SHP77 treated with DMSO at 0.1 percent for 48 hours (cell line): ENCODE data around the gene SLC27A4.

Experiments used
- DNase-seq: peaks from one replicate; lab custom pipeline; 2025; lab: John Stamatoyannopoulos, UW

Gene SLC27A4

DNA sequence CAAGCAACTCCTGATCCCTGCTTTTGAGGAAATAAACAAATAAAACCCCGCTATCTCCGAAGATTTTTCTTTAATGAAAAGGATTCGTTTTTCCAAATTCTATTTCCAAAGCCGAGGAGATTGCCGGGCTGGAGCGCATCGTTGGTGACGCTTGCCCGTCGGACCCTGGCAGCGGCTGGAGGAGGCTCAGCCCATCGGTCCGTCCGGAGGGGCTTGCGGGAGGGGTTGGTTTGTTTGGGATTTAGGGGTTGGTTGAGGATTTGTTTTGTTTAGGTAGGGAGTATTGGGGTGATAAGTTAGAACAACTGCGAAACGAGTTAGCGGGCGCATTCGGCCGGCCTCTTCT, 51.6 kb downstream of the SLC27A4 start:
- DNase-seq, result no peak

DNA sequence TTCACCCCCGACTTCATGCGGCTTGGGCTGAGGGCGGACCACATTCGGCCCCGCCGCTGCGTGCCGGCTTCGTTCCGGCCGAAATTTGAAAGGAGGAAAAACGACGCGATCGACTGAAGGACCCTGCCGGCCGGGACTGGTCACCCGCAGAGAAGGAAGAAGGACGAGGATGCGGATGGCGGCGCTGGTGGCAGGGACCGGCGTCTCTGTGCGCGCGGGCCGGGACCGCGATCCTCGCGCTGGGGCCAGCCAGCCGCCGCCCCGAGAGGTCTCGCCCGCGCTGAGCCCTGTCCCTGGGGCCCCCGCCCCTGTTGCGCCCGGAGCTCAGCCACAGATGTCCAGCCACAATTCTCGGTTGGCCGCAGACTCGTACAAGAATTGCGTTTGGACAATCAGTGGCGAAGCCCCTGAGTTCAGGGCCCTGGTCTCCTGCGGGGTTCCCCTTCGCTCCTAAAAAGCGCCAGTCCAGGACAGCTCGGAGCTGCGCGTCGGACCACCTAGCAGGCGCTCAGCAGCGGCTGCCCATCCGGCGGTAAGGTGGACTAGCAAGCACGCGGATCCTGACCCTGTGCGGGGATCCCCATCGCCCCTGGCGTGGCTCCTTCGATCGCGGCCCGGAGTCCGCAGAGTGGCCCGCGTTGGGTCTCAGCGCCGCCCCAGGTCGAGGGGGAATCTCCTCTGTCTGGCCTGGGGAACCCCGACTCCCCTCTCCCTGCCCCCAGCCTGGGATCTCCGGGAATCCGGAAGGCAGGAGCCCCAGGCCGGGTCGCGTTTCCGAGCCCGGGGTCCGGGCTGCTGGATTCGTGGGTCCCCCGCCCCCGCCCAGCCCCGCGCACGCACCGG, 52.2 kb downstream of the SLC27A4 start:
- no peak for DNase-seq

DNA sequence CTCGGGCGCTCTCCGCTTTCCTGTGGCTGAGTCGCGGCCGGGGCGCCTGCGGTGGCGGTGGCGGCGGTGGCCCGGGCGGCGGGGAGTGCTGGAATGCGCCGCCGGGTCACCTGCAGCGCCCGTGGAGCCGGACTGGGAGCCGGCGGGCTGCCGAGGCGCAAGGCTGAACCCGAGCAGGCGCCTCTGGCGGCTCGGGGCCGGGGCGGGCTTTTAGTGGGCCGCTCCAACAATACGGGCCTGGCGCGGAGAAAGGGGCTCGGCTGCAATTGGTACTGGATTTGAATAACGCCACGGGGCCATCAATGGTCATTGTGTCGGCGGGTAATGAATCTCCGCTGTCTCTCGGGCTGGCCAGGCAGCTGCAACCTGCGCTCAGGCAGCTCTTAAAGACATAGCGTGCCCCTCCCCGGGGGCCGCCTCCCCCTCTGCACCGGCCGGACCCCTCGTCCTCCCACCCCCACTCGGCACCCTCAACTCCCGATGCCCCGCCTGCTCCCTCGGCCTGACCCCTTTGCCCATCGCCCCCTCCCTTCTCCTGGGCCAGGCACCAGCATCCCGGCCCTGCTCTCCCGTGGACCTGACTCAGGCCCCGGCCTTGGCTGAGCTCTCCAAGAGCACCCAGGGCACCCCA, 52.9 kb downstream of the SLC27A4 start:
- DNase-seq, result no peak

DNA sequence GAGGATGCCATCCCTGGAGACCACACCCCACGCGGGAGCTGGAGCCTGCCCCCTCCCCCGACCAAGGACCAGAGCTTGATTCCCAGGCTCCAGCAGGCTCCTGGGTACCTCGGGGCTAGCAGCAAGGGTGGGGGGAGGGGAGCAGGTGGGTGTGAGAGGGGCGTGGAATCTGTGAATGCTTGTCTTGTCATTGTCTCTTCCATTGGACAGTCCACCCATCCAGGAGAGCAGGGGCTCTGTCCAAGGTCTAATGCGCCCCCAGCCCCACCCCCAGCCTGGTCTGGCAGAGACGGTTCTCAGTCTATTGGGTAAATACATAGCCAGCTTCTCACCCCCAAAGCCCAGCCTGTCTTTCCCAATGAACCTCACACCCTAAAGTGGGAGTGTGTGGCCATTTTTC, 53.6 kb downstream of the SLC27A4 start:
- no peak for DNase-seq

DNA sequence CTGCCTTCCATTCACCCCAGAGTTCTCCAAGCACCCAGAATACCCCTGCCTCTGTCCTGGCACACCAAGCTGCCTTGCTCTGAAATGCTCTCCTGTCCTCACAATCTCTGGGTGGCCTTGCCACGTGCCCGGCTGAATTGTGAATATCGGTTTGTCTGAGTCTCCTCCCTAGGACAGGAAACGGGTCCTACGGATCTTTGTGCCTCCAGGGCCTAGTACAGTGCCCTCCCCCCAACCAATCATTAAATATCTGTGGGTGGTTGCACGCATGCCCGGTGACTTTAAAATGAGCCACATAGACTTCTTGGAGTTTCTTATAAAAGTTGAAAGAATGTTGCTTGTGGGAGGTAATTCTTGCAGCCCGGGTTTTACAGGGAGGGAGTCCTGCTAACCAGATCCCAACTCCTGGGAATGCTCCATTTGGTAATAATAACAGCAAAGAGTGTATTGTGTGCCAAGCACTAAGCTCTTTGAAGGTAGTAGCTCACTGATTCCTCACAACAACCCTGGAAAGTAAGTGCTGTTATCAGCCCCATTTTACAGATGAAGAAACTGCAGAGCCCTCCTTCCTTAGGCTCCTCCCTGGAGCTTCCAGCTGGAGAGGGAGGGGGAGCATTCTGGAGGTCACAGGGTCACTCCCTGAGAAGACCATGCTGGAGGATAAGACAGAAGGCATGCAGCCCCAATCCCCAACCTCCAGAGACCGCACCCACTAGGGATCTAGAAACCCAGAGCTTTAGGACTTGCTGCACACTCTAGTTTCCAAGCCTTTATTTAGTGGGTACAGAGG, 54.2 kb downstream of the SLC27A4 start:
- DNase-seq, result no peak

DNA sequence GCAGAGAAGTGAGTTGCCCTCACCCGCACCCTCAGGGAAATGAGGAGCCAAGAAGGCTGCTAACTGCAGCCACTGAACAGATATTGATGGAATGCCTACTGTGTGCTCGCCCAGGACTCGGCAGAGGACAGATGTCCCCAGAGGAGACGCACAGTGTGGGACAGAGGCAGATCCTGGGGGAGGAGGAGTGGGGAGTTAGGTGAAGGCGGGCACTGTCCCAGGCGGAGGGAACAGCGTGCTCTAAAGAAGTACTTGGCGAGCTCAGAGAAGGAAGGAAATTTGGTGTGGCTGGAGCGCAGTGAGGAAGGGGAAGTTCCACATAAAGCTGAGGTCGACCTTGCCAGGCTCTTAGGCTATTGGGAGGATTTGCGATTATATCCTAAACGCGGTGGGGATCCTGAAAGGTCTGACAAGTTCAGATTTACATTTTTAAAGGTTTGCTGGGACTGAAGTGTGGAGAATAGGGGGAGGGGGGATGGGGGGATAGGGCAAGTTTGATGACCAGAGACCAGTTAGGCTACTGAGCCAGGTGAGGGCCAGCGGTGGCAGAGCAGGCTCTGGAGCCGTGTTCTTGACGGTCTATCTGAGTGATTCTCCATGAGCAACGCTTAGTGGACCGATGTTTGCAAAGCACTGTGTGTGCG, 56.8 kb downstream of the SLC27A4 start:
- no peak for DNase-seq

DNA sequence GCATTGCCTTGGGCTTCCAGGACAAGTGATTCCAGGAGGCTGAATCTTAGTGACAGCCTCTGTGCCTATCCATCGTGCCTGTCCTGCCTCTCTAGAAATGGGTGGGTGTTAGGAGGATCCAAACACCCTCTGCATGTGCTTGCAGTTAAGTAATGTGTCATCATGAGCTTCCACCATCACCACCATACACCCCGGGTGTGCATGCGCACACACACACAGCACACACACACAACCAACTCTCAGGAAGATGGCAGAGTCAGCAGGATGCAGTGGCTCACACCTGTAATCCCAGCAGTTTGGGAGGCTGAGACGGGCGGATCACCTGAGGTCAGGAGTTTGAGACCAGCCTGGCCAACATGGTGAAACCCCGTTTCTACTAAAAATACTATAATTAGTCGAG, 57.5 kb downstream of the SLC27A4 start:
- DNase-seq, result no peak

DNA sequence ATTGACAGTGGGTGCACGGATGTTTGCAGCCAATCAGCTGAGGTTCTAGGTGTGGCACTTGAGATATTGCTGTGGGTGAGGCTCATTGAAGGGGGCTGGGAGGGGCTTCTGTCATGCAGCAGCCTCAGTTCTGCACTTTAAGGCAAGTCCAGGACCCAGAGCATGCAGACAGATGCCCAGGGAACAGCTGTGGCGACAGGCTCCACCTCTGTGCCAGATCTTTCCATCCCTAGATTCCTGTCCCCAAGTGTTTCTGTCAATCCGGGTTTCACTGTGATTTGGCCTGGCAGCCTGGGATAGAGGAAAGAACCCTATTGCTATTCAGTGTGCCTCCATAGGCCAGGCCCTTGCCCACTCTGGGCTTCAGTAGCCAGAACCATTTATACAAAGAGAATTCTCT, 59.5 kb downstream of the SLC27A4 start:
- DNase-seq, result no peak

DNA sequence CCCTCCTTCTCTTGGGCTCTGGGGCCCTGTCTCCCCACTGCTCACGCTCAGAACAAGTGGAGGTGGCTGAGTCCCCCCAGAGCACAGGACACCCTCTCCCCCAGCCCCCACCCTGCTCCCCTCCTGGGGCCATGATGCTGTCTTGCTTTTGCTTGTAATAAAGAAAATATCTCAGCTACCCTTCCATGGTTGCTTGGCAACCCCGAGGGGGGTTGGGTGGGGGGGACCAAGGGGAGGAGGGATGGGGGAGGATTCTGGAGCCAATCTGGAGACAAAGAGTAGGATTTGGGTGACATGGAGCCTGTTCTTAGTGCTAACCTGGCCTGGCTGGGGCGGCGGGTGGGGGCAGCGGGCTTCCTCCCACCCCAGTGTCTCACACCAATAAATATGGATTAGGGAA, 64.2 kb downstream of the SLC27A4 start:
- no peak for DNase-seq

DNA sequence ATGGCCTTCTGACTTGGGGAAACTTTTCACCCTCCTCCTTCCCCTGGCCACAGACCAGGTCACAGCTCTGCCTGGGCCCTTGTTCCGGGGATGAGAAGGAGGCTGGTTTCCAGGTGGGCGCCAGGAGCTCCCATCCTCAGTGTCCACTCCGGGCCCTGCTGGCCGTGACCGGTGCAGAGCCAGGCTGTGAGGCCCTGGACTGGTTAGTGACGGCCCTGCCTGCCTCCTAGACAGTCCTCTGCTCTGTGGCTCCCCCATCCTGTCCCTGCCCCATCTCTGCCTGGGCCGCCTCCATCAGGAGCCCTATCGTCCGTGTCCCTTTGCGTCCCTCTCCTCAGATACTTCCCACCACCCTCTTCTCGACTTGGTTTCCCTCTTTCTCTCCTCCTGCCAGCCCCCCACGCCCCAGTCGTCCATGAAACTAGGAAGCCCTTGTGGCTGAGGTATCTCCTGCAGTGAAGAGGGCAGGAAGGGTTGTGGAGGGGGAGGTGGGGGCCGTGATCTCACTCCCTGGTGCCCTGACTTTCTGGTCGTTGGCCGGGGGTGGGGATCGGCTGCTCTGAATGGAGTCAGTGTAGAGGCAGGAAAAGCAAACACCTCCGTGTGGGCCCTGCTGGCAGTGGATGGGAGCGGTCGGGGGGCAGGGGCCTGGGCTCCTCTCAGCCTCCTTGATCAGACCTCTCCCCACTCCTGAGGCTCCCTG, 64.9 kb downstream of the SLC27A4 start:
- DNase-seq, result no peak

DNA sequence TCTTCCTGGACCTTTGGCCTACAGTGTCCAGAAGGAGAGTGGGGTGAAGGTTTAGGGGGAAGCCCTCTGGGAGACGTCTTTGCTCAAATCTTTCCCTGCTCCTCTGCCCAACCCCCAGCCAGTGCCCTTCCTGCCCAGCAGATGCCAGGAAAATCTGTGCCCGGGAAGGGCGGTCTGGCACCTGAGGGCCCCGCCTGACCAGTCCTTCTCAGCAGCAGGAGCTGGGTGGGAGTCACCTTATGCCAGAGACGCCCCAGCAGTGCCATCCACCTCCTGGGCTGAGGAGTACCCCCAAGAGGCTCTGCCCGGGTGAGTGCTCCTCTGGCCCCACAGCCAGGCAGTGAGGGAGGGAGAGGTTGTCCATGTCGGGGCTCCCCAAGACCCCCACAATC, 65.4 kb downstream of the SLC27A4 start:
- DNase-seq, result no peak

DNA sequence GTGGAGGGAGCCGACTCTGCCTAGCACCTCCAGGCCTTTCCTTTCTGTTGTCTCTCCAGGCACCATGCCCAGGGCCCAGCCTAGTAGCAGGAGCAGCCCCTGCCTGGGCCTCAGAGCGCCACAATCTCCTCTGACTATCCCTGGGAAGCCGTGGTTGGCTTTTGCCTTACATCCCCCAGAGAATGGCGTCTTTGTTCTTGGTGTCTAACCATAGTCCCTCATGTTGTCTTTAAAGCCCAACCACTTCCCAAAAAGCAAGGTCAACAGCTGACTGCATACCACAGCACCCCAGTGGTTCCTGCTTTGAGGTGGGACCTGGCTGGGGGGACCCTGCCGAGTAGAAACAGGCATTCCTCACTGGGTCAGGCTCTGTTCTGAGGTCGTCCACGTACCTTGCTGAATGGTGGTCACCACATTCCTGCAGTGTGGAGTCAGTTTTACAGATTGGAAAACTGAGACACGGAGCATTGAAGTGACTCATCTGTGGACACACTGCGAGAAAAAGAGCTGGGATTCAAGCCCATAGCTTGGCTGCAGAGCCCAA, 66.6 kb downstream of the SLC27A4 start:
- no peak for DNase-seq

DNA sequence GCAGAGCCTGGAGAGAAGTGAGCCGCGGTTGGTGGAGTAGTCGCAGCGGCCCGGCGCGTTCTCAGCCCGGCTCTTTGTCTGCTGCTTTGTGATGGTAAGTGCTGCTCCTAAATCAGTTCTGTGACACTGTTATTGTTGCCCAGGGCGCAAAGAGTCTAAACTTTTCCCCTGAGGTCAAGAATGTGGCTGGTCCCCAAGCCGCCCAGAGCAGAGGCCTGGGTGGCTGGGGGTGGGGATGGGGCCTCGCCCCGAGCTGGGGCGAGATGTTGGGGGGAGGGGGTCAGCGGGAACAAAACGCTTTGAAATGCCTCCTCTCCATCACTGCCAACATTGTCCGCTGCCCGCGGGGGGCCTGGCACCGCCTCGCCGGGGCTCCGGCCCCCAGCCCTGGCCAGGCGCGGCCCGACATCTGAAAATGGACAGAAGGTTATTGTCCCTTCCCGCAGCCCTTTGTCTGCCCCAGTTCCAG, 68.7 kb downstream of the SLC27A4 start:
- no peak for DNase-seq

DNA sequence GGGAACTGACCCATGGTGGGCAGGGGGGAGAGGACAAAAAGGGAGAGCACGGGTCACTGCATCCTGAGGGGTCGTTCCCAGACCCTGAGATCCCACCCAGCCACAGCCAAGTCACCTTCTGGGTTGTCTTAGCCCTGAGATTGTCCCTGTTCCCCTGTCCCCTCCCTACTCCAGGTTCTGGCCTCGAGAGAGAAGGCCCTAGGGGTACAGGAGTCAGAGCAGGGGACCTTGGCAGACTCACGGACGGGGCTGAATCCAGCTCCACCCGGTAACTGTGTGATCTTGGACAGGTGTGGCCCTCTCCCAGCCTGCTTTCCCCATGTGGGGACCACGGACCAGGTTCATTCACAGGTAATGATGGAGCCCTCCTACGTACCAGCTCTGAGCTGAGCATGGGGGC, 69.1 kb downstream of the SLC27A4 start:
- DNase-seq, result no peak

DNA sequence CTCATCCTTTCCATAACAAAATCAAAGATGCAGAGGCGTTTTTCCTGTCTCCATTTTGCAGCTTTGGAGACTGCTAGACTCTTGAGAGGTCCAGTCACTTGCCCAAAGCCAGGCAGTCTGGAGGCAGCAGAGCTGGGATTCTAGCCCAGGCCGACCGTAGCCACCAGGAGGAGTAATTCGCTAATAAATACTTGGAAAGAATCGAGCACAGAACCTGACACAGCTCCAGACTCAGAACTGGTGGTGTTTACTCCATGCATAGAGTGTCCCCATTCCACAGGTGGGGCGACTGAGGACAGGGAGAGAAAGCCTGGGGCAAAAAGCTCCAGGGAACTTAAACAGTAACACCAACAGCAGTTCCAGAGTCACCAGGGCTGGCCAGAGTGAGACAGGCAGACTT, 69.7 kb downstream of the SLC27A4 start:
- DNase-seq, result no peak
